ENCODE data around the gene BACH2.
"Not testable (repeated sequence)": the region's sequence is repeated elsewhere in the genome, so short reads cannot be mapped to it uniquely, and the experiment has no call there.

Gene BACH2

GRCh38 chr6:90302320-90302719, 5.7 kb upstream of the BACH2 start:
- no peak for DNase-seq (ENCODE audit: low spot score)

- peak; percentile 27 for DNase-seq (ENCODE audit: low spot score)
Observed at GRCh38 chr6:90301816-90302215, 5.2 kb upstream of the BACH2 start.

DNA sequence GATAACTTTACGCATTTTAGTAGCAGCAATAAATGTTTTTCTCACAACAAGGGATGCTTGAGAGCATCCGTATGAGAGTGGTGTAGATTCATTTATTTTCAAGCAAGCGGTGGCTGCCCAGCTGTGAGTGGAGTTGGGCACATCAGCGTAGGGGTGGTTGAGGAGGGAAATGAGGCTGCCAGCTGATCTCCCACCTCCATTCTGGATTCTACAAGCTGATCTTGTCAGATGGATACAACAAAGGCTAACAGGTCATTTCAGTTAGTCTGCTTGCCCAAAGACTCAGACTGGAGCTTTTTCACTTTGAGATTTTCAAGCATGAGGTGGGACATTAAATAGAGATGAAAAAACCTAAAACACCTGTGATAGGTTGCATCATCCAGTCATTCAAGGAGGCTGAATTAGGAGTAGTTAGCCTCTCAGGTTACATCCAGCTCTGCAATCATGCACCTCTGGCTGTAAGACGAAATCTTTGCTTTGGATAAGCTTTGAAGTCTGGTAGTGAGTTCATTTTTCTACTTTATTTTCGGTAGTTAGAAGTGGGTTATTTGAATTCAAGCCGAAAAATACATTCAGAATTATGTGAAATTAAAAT, 1.9 kb upstream of the BACH2 start:
- peak; percentile 74 for DNase-seq (ENCODE audit: low spot score)

DNA sequence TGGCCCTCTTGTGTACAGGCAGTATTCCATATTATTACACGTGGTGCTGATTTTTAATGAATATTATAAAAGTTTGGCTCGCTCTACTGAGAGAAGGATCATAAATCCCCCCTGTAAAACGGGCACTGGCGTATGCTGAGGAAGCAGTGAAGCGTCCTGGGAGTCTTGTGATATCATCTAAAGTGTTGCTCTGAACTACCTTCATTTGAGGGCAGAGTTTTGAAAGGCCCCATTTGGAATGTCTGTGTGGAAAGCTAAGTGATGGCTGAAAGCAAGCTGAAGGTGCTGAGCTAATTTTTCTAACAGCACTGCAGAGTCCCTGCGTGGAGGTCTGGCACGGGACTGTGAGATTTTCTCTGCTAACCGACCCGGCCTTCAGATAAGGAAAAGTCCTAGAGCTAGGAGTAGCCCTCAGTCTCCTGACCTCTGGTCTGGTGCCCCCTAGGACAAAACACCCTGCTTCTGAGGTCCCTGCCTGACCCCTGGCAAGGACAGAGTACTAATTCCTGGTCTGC, 1.3 kb upstream of the BACH2 start:
- peak; percentile 77 for DNase-seq (ENCODE audit: low spot score)

GRCh38 chr6:90297115-90297866, 648 bp upstream of the BACH2 start:
- peak; percentile 56 for DNase-seq (ENCODE audit: low spot score)

DNA sequence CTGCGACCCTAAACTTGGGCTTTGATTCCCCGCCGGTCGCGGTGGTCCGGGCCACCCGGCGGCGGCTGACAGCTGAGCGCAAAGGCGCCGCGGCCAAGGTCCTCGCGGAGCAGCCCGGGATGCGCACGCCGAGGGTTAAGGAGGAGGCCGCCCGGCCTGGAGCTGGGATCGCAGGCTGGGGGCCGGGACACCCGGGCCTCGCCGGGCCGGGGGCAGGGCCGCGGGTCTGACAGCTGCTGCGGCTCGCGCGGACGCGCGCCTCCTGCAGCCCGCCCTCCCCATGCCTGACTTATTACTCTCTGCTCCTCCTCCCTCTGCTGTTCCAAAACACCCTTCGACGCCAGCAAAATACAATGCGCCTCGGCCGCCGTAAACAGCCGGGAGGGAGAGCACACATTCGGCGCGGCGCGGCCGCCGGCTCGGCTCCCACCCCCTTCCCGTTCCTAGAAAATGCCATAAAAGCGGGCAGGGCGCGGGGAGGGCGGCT, 746 bp downstream of the BACH2 start:
- DNase-seq (ENCODE audit: low spot score): peak; percentile 64

DNA sequence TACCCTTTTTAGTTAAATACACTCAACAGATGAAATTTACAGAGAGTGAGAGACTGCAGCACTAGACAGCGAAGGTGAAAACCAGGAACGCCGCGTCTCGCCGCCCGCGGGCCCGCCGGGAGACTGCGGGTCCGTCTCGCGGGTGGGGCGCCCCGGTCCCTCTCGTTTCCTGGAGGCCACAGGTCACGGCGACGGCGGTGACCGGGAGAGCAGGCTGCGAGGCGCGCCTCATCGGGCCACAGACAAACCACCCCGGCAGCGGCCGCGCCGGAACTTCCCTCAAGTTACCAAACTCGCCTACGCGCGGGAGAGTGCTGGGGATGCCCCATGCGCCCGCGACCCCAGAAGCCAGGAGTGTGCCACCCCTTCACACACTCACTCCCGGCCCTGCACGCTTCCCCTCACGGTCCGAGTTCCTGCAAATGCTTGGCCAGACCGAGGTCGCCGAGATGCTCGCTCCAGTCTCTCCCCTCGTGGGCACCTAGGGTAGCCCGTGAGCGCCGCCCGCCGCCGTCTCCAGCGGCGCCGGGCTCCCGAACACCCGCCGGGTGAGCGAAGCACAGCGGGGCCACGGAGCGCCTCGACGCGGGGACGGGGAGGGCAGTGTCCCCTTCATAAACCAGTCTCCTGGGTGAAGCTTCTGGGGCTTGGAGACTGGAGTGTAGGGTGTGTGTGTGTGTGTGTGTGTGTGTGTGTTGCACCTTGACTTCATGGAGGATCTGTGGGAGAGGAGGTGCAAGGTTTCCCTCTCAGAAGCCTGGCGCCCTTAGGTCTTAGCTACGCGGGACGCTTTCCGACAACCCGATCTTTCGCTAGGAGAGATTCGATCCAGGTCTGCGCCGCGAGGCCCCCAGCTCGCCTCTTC, 1.4 kb downstream of the BACH2 start:
- DNase-seq (ENCODE audit: low spot score): no peak

DNA sequence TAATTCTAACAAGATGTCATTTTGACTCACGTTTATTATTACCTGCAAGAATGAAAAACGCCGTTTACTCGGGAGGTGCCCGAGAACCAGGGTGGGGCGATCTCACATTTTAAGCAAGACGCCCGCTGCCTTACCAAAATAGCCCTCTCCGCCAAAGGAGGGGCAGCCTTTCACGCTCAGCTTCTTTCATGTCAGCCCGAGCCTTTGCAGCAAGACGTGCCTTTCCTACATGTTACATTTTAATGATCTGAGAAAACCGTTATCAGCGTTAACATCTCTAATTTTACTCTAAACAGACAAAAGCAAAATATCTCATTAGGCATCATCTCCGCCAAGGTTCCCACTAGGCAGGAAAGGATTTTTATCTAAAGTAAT, 2.0 kb downstream of the BACH2 start:
- DNase-seq (ENCODE audit: low spot score): peak; percentile 74

DNA sequence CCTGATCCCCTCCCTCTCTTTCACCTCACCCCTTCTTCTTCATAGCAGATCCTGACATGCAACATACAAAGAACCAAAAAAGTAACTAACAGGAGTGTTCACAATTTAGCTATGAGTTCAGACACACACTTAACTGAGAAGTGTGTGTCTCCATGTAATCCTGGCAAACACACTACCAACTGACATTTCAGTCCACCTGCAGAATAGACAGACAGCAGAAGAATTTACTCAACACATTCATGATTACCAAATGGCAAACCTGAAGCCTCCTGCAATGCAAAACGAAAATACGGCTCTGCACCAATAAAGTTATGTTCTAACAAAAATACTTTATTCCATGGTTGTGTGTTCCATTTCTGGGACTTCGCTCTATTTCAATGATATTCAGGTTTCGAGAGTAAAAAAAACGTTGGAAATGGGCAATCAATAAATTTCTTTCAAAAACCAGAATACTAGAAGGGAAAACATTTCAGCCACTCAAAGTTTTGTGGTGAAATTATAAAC, 2.6 kb downstream of the BACH2 start:
- no peak for DNase-seq (ENCODE audit: low spot score)

GRCh38 chr6:90293319-90293953, 3.2 kb downstream of the BACH2 start:
- peak; percentile 60 for DNase-seq (ENCODE audit: low spot score)

DNA sequence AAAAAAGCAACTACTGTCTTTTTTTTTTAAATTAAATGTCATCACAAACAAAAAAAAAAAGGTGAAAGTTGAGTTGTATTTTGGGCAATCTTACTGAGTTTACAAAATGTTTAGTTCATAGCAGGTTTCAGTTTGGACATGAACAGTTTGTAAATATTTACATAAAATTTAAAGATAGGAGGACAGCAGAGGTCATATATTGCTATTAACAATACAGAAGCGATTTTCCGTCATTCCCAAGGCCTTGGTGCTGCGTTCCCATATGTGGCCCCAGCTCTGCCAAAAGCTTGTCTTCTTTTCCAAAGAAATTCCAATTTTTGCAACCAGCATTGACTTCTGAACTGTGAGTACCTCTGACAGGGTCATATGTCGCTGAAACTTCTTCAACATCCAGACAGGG, 5.1 kb downstream of the BACH2 start:
- no peak for DNase-seq (ENCODE audit: low spot score)

- no peak for DNase-seq (ENCODE audit: low spot score)
Observed at GRCh38 chr6:90290811-90291420, 5.7 kb downstream of the BACH2 start.

GRCh38 chr6:90289902-90290301, 6.7 kb downstream of the BACH2 start:
- DNase-seq (ENCODE audit: low spot score): no peak

GRCh38 chr6:90288404-90288803, 8.2 kb downstream of the BACH2 start:
- peak; percentile 70 for DNase-seq (ENCODE audit: low spot score)

GRCh38 chr6:90286884-90287488, 9.7 kb downstream of the BACH2 start:
- DNase-seq (ENCODE audit: low spot score): peak; percentile 95

DNA sequence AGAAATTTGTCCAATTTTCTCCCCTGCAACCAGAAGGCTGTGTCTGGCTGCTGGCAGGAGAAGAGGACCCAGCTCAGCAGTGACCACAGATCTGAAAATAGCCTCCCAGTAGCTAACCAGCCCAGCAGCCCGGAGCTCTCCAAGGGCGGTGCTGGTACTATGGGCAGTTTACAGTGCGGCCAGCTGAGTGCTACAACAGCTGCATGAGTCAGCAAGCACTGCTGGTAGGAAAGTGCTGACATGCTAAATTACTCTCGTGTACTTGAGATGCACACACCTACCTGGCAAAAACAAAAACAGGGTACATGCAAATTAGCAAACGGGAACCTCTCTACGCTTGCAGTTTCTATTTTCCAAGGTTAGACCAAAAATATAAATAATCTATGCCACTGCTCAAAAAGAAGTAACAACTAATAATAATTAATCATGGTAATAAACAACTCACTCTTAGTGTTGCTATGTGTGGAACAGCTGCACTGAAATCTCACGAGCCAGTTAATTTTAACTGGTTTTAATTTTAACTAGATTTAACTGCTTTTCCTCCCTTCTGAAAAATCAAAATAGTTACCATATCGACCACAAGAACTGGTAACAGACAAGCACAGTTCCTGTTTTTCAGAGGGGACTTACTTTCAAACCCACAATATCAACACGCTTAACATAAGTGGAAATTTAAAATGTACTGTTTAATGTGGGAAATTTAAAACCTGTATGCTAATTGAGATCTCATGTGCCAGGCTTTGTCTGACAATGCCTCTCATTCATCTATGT, 10.8 kb downstream of the BACH2 start:
- DNase-seq (ENCODE audit: low spot score): peak; percentile 85

DNA sequence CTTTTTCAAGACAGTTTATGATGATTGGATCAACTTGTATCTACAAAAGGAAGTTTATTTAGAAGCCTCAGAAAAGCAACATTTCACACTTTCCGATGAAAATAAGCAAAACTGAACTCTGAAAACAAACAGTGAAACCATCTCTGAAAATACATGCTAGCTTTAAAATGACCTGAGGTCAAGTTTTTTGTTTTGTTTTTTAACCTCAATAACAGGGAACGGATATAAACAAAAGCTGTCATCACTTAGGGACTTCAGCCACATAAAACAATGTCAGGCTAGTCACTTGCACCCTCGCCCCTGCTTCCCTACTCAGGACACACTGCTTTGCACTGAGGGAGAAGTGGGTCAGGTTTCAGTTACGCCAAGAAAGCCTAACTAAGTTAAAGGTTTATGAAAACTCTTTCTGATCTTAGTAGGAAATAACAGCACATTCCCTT, 11.6 kb downstream of the BACH2 start:
- DNase-seq (ENCODE audit: low spot score): no peak

- DNase-seq (ENCODE audit: low spot score): no peak
Observed at GRCh38 chr6:90284236-90285041, 12.2 kb downstream of the BACH2 start.

DNA sequence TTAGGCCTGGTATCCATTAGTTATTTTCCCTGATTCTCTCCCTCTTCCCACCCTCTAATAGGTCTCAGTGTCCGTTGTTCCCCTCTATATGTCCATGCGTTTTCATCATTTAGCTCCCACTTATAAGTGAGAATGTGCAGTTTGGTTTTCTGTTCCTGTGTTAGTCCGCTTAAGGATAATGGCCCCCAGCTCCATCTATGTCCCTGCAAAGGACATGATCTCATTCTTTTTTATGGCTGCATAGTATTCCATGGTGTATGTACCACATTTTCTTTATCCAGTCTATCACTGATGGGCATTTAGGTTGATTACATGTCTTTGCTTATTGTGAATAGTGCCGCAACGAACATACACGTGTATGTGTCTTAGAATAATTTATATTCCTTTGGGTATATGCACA, 14.4 kb downstream of the BACH2 start:
- DNase-seq (ENCODE audit: low spot score): not testable (repeated sequence)

Data from NAMALWA (cell line).